Activated CD4-positive, alpha-beta T cell treated with anti-CD3 and anti-CD28 coated beads, Interleukin-2, amount 50 U/mL, for 16 hours (primary cell): ENCODE results near the gene CDY1.
"Not testable (repeated sequence)": the region's sequence is repeated elsewhere in the genome, so short reads cannot be mapped to it uniquely, and the experiment has no call there.

Experiments used
- DNase-seq: peaks from one replicate; pipeline ENCODE4 v3.0.0-alpha.2; 2020

The CDY1 gene

GRCh38 chrY:25621817-25622216 lies at the start of gene CDY1:
CDY1 (plus strand) TSS chrY:25622117; CDS start chrY:25622443, 326 bp downstream.
- DNase-seq, result not testable (repeated sequence)

GRCh38 chrY:25593336-25593735 lies 28.6 kb upstream of the CDY1 start:
- DNase-seq, result not testable (repeated sequence)

GRCh38 chrY:25620209-25620608 lies 1.7 kb upstream of the CDY1 start:
- DNase-seq, result not testable (repeated sequence)

- DNase-seq, result not testable (repeated sequence)
Observed at GRCh38 chrY:25626524-25626923, 4.6 kb downstream of the CDY1 start.

- DNase-seq, result not testable (repeated sequence)
Observed at GRCh38 chrY:25630383-25631112, 8.6 kb downstream of the CDY1 start.

GRCh38 chrY:25639852-25640251 lies 17.9 kb downstream of the CDY1 start:
- not testable (repeated sequence) for DNase-seq

GRCh38 chrY:25643024-25643915 lies 21.4 kb downstream of the CDY1 start:
- not testable (repeated sequence) for DNase-seq
